Urothelium cell line (cell line): ENCODE measurements around the gene EIF4E1B.

Experiments used
- DNase-seq: peaks from one replicate; pipeline ENCODE4 v3.0.0; 2011; ENCODE audit warnings: low spot score, mixed read lengths
- FAIRE-seq: peaks from 2 replicates; lab custom pipeline; 2011; peaks lifted over from hg19 to GRCh38; lab: Jason Lieb, UNC

Gene EIF4E1B

GRCh38 chr5:176603091-176603490 lies 27.4 kb upstream of the EIF4E1B start:
- no peak for DNase-seq
- FAIRE-seq, result no peak

GRCh38 chr5:176606032-176606431 lies 24.4 kb upstream of the EIF4E1B start:
- DNase-seq, result no peak
- FAIRE-seq, result no peak

- no peak for FAIRE-seq
Observed at GRCh38 chr5:176606875-176607274, 23.6 kb upstream of the EIF4E1B start.

GRCh38 chr5:176608142-176608705 lies 22.3 kb upstream of the EIF4E1B start:
- FAIRE-seq (no peak), DNase-seq (no peak)

More at GRCh38 chr5:176606875-176607274, 23.6 kb upstream of the EIF4E1B start:
- no peak for DNase-seq

- peak; percentile 56 for FAIRE-seq
- no peak for DNase-seq
Observed at GRCh38 chr5:176608937-176609723, 21.3 kb upstream of the EIF4E1B start.

- DNase-seq (peak; percentile 94), FAIRE-seq (peak; percentile 76)
Observed at GRCh38 chr5:176609724-176610434, 20.6 kb upstream of the EIF4E1B start, which contains the start of gene GPRIN1. TSS of gene GPRIN1 (minus strand) at chr5:176610156. CDS start at chr5:176599834, 10,322 bp downstream.

- FAIRE-seq, result no peak
- peak; percentile 57 for DNase-seq
Observed at GRCh38 chr5:176610435-176610773, 20.1 kb upstream of the EIF4E1B start.

- FAIRE-seq, result no peak
- DNase-seq, result peak; percentile 81
Observed at GRCh38 chr5:176611435-176611834, 19.0 kb upstream of the EIF4E1B start.

GRCh38 chr5:176612008-176612407 lies 18.5 kb upstream of the EIF4E1B start:
- FAIRE-seq, result no peak
- DNase-seq, result no peak

GRCh38 chr5:176612855-176613254 lies 17.6 kb upstream of the EIF4E1B start:
- FAIRE-seq, result no peak
- DNase-seq, result no peak

GRCh38 chr5:176614805-176615478 lies 15.5 kb upstream of the EIF4E1B start:
- no peak for FAIRE-seq
- DNase-seq, result peak; percentile 87

GRCh38 chr5:176616511-176616910 lies 14.0 kb upstream of the EIF4E1B start:
- no peak for DNase-seq
- FAIRE-seq, result no peak

GRCh38 chr5:176618783-176619182 lies 11.7 kb upstream of the EIF4E1B start:
- DNase-seq (no peak), FAIRE-seq (no peak)

GRCh38 chr5:176619203-176619568 lies 11.3 kb upstream of the EIF4E1B start:
- DNase-seq (no peak), FAIRE-seq (no peak)

GRCh38 chr5:176619569-176620332 lies 10.7 kb upstream of the EIF4E1B start:
- DNase-seq (no peak), FAIRE-seq (no peak)

- FAIRE-seq (no peak), DNase-seq (no peak)
Observed at GRCh38 chr5:176620333-176620981, 10.0 kb upstream of the EIF4E1B start.

- DNase-seq (peak; percentile 39), FAIRE-seq (peak; percentile 63)
Observed at GRCh38 chr5:176621661-176622079, 8.8 kb upstream of the EIF4E1B start.

GRCh38 chr5:176624142-176624541 lies 6.3 kb upstream of the EIF4E1B start:
- no peak for DNase-seq
- FAIRE-seq, result no peak

- FAIRE-seq (no peak), DNase-seq (no peak)
Observed at GRCh38 chr5:176624938-176625337, 5.5 kb upstream of the EIF4E1B start.

- DNase-seq (no peak), FAIRE-seq (no peak)
Observed at GRCh38 chr5:176625512-176625911, 5.0 kb upstream of the EIF4E1B start.
